Hematopoietic multipotent progenitor cell treated with erythropoietin and hydrocortisone succinate and interleukin-3 and kit ligand, for 15 days (in vitro differentiated cells): ENCODE measurements around the gene TMEM203.

Experiments used
- DNase-seq: peaks from one replicate; pipeline ENCODE4 v3.0.0-alpha.2; 2015; ENCODE audit warnings: low spot score

Gene TMEM203

DNA sequence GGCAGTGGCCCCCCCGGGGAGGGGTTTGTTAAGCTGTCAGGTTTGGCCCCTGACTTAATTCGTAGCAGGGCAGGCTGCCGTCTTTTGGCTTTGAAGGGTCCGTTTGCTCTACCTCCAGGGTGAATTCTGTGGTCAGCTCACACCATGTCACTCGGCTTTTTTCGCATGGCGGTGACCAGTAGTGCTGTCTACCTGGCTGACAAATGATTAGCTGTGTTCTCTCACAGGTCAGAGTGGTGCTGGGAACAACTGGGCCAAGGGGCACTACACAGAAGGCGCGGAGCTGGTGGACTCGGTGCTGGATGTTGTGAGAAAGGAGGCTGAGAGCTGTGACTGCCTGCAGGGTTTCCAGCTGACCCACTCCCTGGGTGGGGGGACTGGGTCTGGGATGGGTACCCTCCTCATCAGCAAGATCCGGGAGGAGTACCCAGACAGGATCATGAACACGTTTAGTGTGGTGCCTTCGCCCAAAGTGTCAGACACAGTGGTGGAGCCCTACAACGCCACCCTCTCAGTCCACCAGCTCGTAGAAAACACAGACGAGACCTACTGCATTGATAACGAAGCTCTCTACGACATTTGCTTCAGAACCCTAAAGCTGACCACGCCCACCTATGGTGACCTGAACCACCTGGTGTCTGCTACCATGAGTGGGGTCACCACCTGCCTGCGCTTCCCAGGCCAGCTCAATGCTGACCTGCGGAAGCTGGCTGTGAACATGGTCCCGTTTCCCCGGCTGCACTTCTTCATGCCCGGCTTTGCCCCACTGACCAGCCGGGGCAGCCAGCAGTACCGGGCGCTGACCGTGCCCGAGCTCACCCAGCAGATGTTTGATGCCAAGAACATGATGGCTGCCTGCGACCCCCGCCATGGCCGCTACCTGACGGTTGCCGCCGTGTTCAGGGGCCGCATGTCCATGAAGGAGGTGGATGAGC lies 37.1 kb upstream of the TMEM203 start:
- DNase-seq: peak; percentile 27

DNA sequence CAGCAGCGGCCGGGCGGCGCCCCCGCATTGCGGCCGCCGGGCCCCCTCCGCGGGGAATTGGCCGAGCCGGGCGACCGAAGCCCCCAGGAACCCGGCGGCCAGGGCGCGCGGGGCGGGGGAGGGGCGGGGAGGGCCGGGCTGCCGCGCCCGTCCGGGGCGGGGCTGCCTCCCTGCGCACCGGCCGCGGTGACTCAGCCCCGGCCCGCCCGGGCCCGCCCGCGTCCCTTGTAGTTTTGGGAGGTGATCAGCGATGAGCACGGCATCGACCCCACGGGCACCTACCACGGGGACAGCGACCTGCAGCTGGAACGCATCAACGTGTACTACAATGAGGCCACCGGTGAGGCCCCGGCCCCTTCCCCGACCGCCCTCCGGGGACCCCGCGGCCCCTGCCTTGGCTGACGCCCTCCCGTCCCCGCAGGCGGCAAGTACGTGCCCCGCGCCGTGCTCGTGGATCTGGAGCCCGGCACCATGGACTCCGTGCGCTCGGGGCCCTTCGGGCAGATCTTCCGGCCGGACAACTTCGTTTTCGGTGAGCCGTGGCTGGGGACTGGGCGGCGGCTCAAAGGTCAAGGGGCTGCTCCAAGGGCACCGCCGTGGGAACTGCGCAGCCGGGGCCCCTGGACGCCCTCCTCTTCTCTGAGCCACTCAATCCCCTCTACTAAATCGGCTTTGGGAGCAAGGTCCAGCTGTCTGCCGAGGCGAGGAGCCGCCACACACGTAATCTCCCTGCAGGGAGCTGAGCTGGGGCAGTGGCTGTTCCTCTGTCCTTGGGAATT lies 36.2 kb upstream of the TMEM203 start:
- DNase-seq: peak; percentile 83

DNA sequence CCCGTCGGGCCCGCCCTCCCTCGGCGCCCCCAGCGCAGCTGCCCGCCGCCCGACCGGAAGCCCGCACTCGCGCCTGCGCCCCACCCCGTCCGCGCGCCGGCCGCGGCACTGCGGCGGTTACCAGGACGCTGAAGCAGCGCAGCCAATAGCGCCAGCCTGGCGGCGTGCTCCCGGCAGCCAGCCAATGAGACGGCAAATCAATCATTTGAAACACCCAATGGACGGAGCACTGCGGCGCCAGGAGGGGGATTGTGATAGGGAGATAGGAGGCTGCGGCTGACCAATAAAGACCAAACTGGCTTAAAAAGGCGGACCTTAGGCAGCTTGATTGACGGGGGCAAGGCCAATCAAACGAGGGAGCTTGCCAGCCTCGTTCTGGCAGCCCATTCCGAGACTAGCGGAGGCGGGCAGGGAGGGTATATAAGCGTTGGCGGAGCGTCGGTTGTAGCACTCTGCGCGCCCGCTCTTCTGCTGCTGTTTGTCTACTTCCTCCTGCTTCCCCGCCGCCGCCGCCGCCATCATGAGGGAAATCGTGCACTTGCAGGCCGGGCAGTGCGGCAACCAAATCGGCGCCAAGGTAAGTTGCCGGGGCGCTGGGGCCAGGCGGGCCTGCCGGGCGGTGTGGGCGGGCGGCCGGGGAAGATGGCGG lies 35.5 kb upstream of the TMEM203 start, which contains the start of gene TUBB4B:
Gene TUBB4B (plus strand): TSS at position 447 of the 649 bp plus-strand sequence. CDS start 74 bp downstream, at position 521.
- peak; percentile 100 for DNase-seq

DNA sequence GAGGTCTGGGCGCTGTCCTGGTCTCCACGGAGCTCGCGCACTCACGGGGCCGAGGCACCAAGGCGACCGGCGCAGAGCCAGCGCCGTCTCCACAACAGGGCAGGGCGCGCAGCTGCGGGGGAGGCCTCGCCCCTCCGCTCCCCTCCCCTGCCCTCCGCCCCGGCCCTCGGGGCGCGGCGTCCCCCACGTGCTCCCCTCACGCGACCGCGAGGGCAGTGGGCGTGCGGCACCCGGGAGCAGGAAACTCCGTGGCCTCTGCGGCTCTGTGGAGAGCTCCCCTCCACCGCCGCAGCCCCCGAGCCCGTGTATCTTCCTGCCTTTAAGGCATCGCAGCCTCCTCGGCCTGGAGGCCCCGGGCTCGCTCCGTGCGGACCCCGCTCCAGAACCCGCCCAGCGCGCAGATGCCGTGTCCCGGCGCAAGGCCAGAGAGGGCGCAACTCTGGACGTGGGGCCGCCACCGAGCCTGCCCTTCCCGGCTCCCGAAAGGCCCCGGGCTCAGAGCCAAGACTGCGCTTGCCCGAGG lies 34.9 kb upstream of the TMEM203 start:
- peak; percentile 74 for DNase-seq

DNA sequence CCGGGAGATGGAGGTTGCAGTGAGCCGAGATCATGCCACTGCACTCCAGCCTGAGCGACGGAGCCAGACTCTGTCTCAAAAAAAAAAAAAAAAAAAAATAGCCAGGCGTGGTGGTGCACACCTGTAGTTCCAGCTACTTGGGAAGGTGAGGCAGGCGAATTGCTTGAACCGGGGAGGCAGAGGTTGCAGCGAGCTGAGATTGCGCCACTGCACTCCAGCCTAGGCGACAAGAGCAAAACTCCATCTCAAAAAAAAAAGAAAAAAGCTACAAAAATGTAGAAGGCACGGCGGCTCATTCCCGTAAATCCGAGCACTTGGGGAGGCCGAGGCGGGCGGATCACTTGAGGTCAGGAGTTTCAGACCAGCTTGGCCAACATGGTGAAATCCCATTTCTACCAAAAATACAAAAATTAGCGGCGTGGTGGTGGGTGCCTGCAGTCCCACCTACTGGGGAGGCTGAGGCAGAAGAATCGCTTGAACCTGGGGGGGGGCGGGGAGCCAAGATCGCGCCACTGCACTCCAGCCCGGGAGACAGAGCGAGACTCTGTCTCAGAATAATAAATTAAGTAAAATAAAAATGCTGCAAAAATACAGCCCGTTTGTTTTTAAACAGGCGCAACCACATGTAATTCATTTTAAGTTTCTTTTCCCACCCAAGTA lies 34.2 kb upstream of the TMEM203 start:
- peak; percentile 19 for DNase-seq

GRCh38 chr9:137237759-137238726 lies 32.6 kb upstream of the TMEM203 start:
- DNase-seq: no peak

DNA sequence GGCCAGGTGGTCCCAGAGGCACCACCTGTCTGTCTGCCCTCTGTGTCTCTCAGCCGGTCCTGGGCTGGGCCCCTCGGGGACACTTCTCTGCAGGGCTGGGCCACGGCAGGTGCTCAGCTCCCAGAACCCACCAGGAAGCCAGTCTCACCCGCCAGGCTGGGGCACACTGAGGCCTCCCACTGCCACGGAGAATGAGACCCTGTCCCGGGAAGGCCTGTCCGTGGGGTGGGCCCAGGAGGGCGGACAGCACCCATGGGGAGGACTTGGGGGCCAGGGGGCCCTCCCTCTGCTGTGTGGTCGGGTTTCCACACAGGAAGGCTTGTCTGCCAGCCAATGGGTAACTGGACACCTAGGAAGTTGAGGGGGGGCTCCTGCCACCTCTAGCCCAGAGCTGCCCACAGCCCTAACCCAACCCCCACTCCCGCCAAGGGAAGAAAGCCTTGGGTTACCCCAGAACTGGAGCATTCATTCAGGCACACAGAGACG lies 31.5 kb upstream of the TMEM203 start:
- DNase-seq: no peak

DNA sequence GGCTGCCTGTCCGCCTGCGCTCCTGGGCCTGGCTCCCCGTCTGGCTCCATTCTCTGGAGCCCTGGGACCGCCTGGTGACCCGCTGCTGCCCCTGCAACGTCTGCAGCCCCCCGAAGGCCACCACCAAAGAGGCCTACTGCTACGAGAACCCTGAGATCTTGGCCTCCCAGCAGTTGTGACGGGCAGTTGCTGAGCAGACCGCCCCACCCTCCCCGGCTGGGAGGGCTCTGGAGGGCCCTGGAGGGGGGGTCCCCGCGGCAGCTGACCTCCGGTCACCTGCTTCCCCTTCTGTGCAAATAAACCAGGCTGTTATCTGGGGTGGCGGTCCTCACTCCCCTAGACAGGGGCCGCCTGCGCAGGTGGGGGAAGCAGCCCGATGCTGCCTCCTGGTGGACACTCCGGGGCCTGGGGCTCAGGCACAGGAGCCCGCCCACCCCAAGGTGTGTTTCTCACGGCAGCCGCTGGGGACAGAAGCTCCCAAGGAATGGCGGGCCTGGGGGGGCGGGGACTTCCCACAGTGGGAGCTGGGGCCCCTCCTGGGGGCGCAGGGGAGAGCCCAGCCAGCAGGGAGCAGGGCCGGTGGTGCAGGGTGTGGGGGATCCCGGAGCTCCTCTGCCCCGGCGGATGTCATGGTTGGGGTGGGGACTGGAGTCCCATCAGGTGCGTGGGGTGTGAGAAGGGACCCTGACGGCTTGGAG lies 30.9 kb upstream of the TMEM203 start:
- DNase-seq: peak; percentile 89

DNA sequence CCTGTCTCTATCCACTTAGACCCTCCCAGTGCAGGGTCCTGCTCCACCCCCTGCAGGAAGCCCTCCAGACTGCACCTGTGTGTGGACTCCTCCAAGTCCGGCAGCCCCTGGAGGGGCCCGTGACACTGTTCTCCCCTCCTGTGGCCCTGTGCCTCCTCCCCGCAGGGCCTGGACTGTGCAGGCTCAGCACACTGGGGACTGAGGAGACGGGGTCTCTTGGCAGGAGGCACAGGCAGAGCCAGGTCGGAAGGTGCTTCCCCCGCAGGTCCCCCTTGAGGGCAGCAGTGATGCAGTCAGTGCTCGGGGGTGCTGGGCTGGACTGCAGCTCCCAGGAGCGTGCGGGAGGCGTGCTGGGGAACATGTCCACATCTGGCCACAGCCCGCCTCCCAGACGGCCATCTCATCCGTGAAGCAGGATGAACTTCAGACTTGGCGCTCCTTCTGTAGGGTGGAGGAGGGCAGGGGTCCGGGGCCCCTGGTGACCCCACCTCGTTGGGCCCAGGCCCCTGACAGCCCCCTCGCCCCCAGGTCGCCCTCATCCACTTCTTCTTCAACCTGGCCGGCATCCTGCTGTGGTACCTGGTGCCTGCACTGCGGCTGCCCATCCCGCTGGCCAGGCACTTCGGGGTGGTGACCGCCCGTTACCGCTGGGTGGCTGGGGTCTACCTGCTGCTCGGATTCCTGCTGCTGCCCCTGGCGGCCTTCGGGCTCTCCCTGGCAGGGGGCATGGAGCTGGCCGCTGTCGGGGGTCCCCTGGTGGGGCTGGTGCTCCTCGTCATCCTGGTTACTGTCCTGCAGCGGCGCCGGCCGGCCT lies 30.2 kb upstream of the TMEM203 start:
- DNase-seq: no peak

GRCh38 chr9:137234758-137235423 lies 29.4 kb upstream of the TMEM203 start:
- DNase-seq: no peak

GRCh38 chr9:137234055-137234697 lies 28.7 kb upstream of the TMEM203 start:
- DNase-seq: no peak

GRCh38 chr9:137233143-137233980 lies 27.9 kb upstream of the TMEM203 start:
- no peak for DNase-seq

- DNase-seq: no peak
Observed at GRCh38 chr9:137232510-137232909, 27.1 kb upstream of the TMEM203 start.

- DNase-seq: no peak
Observed at GRCh38 chr9:137232101-137232500, 26.7 kb upstream of the TMEM203 start.

DNA sequence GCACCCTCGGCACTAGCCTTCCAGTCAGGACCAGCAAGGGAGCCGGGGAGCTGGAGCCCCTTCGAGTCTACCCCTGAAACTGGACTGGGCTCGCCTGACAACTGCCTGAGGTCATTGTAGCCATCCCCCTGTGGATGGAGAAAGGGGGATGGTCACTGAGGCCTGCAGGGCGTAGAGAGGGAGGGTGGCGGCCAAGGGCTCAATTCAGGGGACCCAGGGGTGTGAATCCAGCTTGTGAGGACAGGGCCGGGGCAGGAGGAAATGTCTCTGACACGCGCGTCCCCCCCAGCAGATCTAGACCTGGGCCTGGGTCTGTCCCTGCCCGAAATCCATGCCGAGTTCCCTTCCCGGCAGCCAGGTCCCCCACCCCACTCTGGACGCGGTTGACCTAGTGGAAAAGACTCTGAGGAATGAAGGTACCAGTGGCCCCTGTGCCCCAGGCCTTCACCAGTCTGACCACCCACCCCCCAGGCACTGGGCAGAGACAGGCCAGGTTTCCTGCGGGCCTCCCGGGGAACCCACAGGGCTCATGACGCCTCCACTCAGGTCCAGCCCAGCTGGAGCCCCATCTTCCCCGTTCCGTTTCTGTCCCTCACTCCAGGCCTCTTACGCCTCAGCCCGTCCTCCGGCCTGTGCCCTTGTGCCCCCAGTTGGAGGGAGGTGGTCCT lies 26.1 kb upstream of the TMEM203 start:
- DNase-seq: no peak

GRCh38 chr9:137230705-137231371 lies 25.4 kb upstream of the TMEM203 start, which contains the start of gene SLC34A3:
SLC34A3 (plus strand) TSS chr9:137230901; CDS start chr9:137231703, 802 bp downstream.
- DNase-seq: no peak
